ENCODE measurements around the gene CACNA2D1.

CACNA2D1 gene

GRCh38 chr7:82347808-82348207, 95.8 kb downstream of the CACNA2D1 start:
- no peak overlapping the region for H3K27ac ChIP-seq
- TF ChIP-seq ZFX (IDR thresholded peaks at IDR 0.05; ENCODE audit: borderline replicate concordance) (no peak), CTCF (IDR thresholded peaks at IDR 0.05) (no peak)

- TF ChIP-seq CTCF (IDR thresholded peaks at IDR 0.05) (no peak), ZFX (IDR thresholded peaks at IDR 0.05; ENCODE audit: borderline replicate concordance) (no peak)
- no peak overlapping the region for H3K27ac ChIP-seq
These were observed 97.7 kb downstream of the CACNA2D1 start for GRCh38 chr7:82345886-82346285.

- H3K27ac ChIP-seq, result no peak overlapping the region
- TF ChIP-seq CTCF (IDR thresholded peaks at IDR 0.05) (no peak), ZFX (IDR thresholded peaks at IDR 0.05; ENCODE audit: borderline replicate concordance) (no peak)
These were observed 99.9 kb downstream of the CACNA2D1 start for GRCh38 chr7:82343716-82344115.

GRCh38 chr7:82339958-82340357, 103.6 kb downstream of the CACNA2D1 start:
- TF ChIP-seq CTCF (IDR thresholded peaks at IDR 0.05) (no peak), ZFX (IDR thresholded peaks at IDR 0.05; ENCODE audit: borderline replicate concordance) (no peak)
- no peak overlapping the region for H3K27ac ChIP-seq

- no peak overlapping the region for H3K27ac ChIP-seq
- TF ChIP-seq CTCF (IDR thresholded peaks at IDR 0.05), result no peak
- TF ChIP-seq ZFX (IDR thresholded peaks at IDR 0.05; ENCODE audit: borderline replicate concordance), result no peak
These were observed 107.7 kb downstream of the CACNA2D1 start for GRCh38 chr7:82335927-82336326.

- no peak for TF ChIP-seq ZFX (IDR thresholded peaks at IDR 0.05; ENCODE audit: borderline replicate concordance)
- TF ChIP-seq CTCF (IDR thresholded peaks at IDR 0.05), result no peak
- no peak overlapping the region for H3K27ac ChIP-seq
These were observed 108.6 kb downstream of the CACNA2D1 start for GRCh38 chr7:82335001-82335400.

- H3K27ac ChIP-seq, result no peak overlapping the region
- TF ChIP-seq CTCF (IDR thresholded peaks at IDR 0.05), result no peak
- no peak for TF ChIP-seq ZFX (IDR thresholded peaks at IDR 0.05; ENCODE audit: borderline replicate concordance)
These were observed 112.3 kb downstream of the CACNA2D1 start for GRCh38 chr7:82331234-82331633.

Measured in 22Rv1 (cell line).